GM06990 (cell line): ENCODE data around the gene LRRC9.

Experiments
- DNase-seq: peaks from one replicate; pipeline ENCODE4 v3.0.0-alpha.2; 2011; ENCODE audit not compliant: insufficient read length; ENCODE audit errors: extremely low read depth
- H3K27me3 ChIP-seq: replicated peaks from 2 replicates; pipeline ENCODE4 v1.6.0; 2011; ENCODE audit warnings: low read length; ENCODE audit not compliant: control insufficient read depth, insufficient read depth
- H3K36me3 ChIP-seq: 2 replicates; pipeline ENCODE4 v1.5.1; 2011; ENCODE audit warnings: low read length; ENCODE audit not compliant: control insufficient read depth, insufficient read depth
- H3K4me3 ChIP-seq: replicated peaks from 2 replicates; pipeline ENCODE4 v1.5.1; 2011; ENCODE audit warnings: low read depth, mild to moderate bottlenecking, control low read depth, low read length
- TF ChIP-seq, protein P1 (sequence below): IDR thresholded peaks from 2 replicates; pipeline ENCODE4 v1.5.1; 2011; ENCODE audit warnings: low read length, control low read depth, mild to moderate bottlenecking, inconsistent platforms; ENCODE audit not compliant: insufficient read depth, poor library complexity, severe bottlenecking

Gene LRRC9

DNA sequence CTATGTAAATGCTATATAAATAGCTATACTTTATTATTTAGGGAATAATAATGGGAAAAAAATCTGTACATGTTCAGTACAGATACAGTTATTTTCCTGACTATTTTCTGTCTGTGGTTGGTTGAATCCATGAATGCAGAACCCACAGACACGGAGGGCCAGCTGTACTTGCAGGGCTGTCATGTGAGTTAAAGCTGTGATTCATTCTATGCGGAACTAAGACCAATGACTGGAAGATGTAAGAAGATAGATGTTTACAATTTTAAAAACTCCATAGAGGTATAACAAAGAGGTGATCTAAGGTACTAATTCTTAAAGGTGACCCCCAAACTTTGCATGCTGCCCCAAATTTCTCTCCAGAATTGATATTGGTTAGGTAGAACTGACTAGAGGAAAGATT is 186.4 kb downstream of the LRRC9 start:
- TF ChIP-seq, protein P1, sequence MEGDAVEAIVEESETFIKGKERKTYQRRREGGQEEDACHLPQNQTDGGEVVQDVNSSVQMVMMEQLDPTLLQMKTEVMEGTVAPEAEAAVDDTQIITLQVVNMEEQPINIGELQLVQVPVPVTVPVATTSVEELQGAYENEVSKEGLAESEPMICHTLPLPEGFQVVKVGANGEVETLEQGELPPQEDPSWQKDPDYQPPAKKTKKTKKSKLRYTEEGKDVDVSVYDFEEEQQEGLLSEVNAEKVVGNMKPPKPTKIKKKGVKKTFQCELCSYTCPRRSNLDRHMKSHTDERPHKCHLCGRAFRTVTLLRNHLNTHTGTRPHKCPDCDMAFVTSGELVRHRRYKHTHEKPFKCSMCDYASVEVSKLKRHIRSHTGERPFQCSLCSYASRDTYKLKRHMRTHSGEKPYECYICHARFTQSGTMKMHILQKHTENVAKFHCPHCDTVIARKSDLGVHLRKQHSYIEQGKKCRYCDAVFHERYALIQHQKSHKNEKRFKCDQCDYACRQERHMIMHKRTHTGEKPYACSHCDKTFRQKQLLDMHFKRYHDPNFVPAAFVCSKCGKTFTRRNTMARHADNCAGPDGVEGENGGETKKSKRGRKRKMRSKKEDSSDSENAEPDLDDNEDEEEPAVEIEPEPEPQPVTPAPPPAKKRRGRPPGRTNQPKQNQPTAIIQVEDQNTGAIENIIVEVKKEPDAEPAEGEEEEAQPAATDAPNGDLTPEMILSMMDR = no peak
- no peak for DNase-seq
- peaks cover 5% of the 10 kb centered on the region for H3K36me3 ChIP-seq

DNA sequence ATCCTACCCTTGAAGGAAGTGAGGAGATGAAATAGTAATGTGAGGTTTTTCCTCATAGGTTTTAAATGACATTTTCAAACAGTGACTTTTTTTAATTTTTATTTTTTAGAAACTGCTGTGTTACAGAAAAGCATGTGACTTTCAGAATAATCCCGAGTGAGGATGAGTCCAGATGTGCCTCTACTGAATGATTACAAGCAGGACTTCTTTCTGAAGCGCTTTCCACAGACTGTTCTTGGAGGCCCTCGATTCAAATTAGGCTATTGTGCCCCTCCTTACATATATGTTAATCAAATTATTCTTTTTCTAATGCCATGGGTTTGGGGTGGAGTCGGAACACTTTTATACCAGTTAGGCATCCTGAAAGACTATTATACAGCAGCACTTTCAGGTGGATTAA is 187.5 kb downstream of the LRRC9 start:
- DNase-seq = no peak
- TF ChIP-seq, protein P1 = no peak
- Histone ChIP-seq H3K27me3 (no peaks in the 10 kb centered on the region), H3K4me3 (no peak overlapping the region), H3K36me3 (peaks cover 5% of the 10 kb centered on the region)

More for the DNA sequence above, 186.4 kb downstream of the LRRC9 start:
- Histone ChIP-seq H3K4me3 (no peak overlapping the region), H3K27me3 (no peaks in the 10 kb centered on the region)

DNA sequence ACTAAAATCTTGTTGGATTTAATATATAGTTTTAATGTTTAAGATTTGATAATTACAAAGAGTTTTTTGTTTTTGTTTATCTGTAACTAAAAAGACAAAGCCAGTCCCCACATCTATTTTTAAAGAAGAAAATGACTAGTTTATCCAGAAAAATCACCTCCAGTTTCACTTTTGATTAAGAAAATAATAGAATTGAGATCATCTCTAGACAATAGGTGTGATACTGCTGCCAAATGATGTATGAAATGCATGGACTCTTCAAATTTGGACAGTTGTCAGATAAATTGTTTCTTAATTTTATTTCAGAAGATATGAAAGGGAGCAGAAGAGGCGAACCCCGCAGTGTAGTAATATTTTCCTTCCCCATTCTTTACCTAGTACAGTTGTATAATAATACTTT is 191.8 kb downstream of the LRRC9 start:
- TF ChIP-seq, protein P1 = no peak
- no peaks in the 10 kb centered on the region for H3K27me3 ChIP-seq
- no peak for DNase-seq
- peaks cover 5% of the 10 kb centered on the region for H3K36me3 ChIP-seq
- no peak overlapping the region for H3K4me3 ChIP-seq
